ENCODE measurements around the gene ALDH3B1.

DNA sequence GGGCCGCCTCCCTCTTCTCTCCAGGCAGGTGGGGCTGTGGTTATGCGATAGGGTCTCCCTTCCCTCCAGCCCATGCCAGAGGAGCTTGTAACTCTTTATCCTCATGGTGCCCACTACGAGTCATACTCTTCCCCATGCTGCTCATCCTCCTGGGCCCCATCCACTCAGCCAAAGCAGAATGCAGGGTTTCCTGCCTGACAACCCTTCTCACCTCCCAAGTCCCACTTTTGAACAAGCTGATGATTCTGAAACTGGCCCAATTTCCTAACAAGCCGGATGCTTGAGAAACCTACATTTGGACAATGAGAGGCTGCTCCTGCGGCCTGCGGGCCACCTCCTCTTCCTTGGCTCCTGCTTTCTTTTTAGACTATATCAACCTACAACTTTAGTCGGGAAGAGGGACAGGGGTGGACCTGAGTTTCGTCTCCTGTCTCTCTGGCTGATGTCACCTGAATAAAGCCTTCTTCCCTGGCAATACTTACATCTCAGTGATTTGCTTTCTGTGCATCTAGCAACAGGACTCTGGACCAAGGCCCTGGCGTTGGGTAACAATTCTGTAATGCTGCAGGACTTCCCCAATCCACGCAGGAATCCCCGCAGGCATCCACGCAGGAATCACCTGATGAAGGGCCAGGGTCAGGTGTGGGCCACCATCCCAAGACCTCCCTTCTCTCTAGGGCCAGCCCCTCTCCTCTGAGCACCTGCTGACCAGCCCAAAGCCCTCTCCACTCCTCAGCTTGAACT is 18.8 kb downstream of the ALDH3B1 start:
- TF ChIP-seq, protein P1, sequence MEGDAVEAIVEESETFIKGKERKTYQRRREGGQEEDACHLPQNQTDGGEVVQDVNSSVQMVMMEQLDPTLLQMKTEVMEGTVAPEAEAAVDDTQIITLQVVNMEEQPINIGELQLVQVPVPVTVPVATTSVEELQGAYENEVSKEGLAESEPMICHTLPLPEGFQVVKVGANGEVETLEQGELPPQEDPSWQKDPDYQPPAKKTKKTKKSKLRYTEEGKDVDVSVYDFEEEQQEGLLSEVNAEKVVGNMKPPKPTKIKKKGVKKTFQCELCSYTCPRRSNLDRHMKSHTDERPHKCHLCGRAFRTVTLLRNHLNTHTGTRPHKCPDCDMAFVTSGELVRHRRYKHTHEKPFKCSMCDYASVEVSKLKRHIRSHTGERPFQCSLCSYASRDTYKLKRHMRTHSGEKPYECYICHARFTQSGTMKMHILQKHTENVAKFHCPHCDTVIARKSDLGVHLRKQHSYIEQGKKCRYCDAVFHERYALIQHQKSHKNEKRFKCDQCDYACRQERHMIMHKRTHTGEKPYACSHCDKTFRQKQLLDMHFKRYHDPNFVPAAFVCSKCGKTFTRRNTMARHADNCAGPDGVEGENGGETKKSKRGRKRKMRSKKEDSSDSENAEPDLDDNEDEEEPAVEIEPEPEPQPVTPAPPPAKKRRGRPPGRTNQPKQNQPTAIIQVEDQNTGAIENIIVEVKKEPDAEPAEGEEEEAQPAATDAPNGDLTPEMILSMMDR (IDR thresholded peaks at IDR 0.05; ENCODE audit: low read depth, low read length): no peak
- TF ChIP-seq EZH2phosphoT487 (IDR thresholded peaks at IDR 0.05; ENCODE audit: low read depth): no peak
